CD1c-positive myeloid dendritic cell (primary cell): Measurements from ENCODE around the gene ARHGAP26.

Source experiments
- DNase-seq: peaks from one replicate; pipeline ENCODE4 v3.0.0-alpha.2; 2016; ENCODE audit errors: extremely low spot score

ARHGAP26 gene

GRCh38 chr5:143265995-143266394 is 495.8 kb downstream of the ARHGAP26 start:
- no peak for DNase-seq

GRCh38 chr5:143267186-143267585 is 497.0 kb downstream of the ARHGAP26 start:
- no peak for DNase-seq

DNA sequence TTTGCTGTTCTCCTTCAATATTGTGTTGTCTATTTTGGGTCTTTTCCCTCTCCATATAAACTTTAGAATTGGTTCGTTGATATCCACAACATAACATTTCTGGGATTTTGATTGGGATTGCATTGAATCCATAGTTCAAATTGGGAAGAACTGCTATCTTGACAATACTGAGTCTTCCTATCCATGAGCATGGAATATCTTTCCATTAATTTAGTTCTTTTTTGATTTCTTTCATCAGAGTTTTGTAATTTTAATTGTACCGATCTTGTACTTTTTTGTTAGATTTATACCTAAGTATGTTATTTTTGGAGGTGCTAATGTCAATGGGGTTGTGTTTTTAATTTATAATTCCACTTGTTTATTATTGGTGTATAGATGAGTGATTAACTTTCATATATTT is 498.2 kb downstream of the ARHGAP26 start:
- no peak for DNase-seq

DNA sequence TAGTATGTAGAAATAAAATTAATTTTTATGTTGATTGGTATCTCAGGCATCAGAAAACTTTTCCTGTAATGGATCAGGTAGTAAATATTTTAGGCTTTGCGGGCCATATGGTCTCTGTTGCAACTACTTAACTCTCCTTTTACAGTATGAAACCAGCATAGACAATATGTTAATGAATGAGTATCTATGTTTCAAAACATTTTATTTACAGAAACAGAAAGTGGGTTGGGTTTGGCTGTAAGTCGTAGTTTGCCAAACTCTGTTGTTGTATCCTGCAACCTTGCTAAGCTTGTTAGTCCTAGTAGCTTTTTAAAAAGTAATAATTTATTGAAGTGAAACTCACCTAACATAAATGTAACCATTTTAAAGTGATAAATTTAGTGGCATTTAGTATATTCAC is 501.3 kb downstream of the ARHGAP26 start:
- no peak for DNase-seq

- DNase-seq, result no peak
Measured at GRCh38 chr5:143274952-143275351, 504.8 kb downstream of the ARHGAP26 start.

DNA sequence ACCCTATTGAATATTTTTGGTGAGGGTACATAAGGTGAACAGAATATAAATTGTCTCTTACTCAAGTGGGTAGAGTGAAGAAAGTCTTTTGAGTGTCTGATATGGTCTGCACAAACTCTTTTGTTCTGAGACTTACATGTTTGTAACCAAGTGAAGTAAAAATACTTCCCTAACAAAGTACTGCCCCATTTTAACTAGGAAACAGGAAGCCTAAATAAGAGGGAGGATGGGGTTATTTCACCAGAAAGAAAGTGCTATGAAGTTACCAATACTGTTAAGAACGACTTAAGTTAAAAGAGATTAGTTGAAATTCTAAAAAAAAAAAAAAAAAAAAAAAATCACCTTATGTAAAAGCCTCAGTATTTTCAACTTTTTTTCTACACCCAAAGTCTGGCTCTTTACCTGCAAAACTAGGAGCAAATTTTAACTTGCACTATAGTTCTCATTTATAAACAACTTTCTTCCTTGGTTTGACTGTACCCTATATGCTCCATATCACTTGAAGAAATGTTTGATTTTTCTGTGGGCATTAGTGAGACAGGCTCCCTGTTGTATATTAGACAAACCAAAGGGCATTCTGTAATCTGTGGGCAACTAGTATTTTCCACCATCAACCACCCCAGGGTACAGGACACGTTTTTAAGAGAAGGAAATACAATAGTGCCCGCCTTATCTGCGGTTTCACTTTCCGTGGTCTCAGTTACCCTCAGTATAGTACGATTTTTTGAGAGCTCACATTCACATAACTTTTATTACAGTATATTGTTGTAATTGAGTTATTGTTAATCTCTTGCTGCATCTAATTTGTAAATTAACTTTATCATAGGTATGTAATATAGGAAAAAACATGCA is 505.6 kb downstream of the ARHGAP26 start:
- peak; percentile 18 for DNase-seq

GRCh38 chr5:143277536-143277935 is 507.4 kb downstream of the ARHGAP26 start:
- no peak for DNase-seq
